H1 (cell line): Measurements from ENCODE around the gene GLO1. TPM values are rescaled to one million over a fixed set of nuclear protein-coding genes. Genes with fewer than 3 reads are reported as not detected.

Experiments
- CTCF ChIA-PET: fragments of 300-600 bp; sonication (Branson Sonifier 250); formaldehyde crosslinking; loops from one replicate; lab custom pipeline; 2021; ENCODE audit not compliant: partially characterized antibody; lab: Charles Lee
- POLR2A ChIA-PET: fragments of 300-600 bp; sonication (Branson Sonifier 250); formaldehyde crosslinking; loops from one replicate; lab custom pipeline; 2021; ENCODE audit warnings: inconsistent platforms; ENCODE audit not compliant: partially characterized antibody; lab: Charles Lee
- DNase-seq, 2 experiments: peaks; one replicate each; pipeline versions ENCODE4 v3.0.0 to v3.0.0-alpha.2; 2010 to 2022; ENCODE audit warnings: low spot score in 2 of 2, low read depth in 1 of 2, mixed read lengths in 1 of 2
- FAIRE-seq: peaks from 2 replicates; lab custom pipeline; 2011; peaks lifted over from hg19 to GRCh38; lab: Jason Lieb, UNC
- H2AFZ ChIP-seq: 2 replicates; pipeline ENCODE4 v1.8.1; 2012; ENCODE audit warnings: low read length, inconsistent platforms
- H2AK5ac ChIP-seq: 2 replicates; pipeline ENCODE4 v1.6.1; 2013; ENCODE audit warnings: low read depth, low read length
- H2BK120ac ChIP-seq: replicated peaks from 2 replicates; pipeline ENCODE3; 2013; ENCODE audit warnings: low read depth, low read length, inconsistent platforms
- H2BK12ac ChIP-seq: 2 replicates; pipeline ENCODE4 v1.6.1; 2013; ENCODE audit warnings: low read depth, low read length
- H2BK15ac ChIP-seq: 2 replicates; pipeline ENCODE4 v1.6.1; 2013; ENCODE audit warnings: low read length
- H2BK20ac ChIP-seq: 2 replicates; pipeline ENCODE4 v1.6.1; 2013; ENCODE audit warnings: low read length
- H2BK5ac ChIP-seq: 2 replicates; pipeline ENCODE4 v1.6.1; 2013; ENCODE audit warnings: low read depth, low read length
- H3K14ac ChIP-seq: 2 replicates; pipeline ENCODE4 v1.6.1; 2013; ENCODE audit warnings: inconsistent platforms; ENCODE audit not compliant: insufficient read length
- H3K18ac ChIP-seq: 2 replicates; pipeline ENCODE4 v1.6.1; 2013; ENCODE audit warnings: low read length; ENCODE audit errors: extremely low read depth
- H3K23ac ChIP-seq: 2 replicates; pipeline ENCODE4 v1.6.1; 2013; ENCODE audit warnings: inconsistent platforms; ENCODE audit not compliant: insufficient read length
- H3K23me2 ChIP-seq: 2 replicates; pipeline ENCODE4 v1.6.1; 2013; ENCODE audit warnings: low read depth, low read length
- H3K27ac ChIP-seq: 2 replicates; pipeline ENCODE4 v1.6.1; 2011; ENCODE audit warnings: low read depth, low read length, inconsistent platforms
- H3K27me3 ChIP-seq, 4 experiments: replicated peaks in 1 of 4; 1 replicate in 1 of 4; 2 replicates in 3 of 4; pipeline versions ENCODE4 v1.6.1 to v1.8.1; 2011 to 2013; ENCODE audit warnings: low read length in 3 of 4, mild to moderate bottlenecking in 3 of 4, inconsistent platforms in 2 of 4, mixed read lengths in 2 of 4, moderate library complexity in 1 of 4; ENCODE audit not compliant: control insufficient read depth in 3 of 4, insufficient read depth in 3 of 4; ENCODE audit errors: extremely low read depth in 1 of 4
- H3K36me3 ChIP-seq, 4 experiments: 2 replicates each; pipeline versions ENCODE4 v1.6.1 to v1.8.1; 2011 to 2013; ENCODE audit warnings: mild to moderate bottlenecking in 4 of 4, low read length in 3 of 4, moderate library complexity in 2 of 4, control low read depth in 1 of 4, inconsistent platforms in 1 of 4; ENCODE audit not compliant: insufficient read depth in 4 of 4, control insufficient read depth in 2 of 4
- H3K4ac ChIP-seq: replicated peaks from 2 replicates; pipeline ENCODE3; 2013; ENCODE audit warnings: low read length, low read depth, mixed read lengths, inconsistent platforms; ENCODE audit not compliant: insufficient read length
- H3K4me1 ChIP-seq, 4 experiments: replicated peaks in 1 of 4; 1 replicate in 1 of 4; 2 replicates in 3 of 4; pipeline versions ENCODE4 v1.6.1 to v1.8.1; 2011 to 2013; ENCODE audit warnings: low read length in 3 of 4, inconsistent platforms in 2 of 4, mixed read lengths in 1 of 4; ENCODE audit not compliant: insufficient read depth in 4 of 4, control insufficient read depth in 3 of 4
- H3K4me2 ChIP-seq, 2 experiments: 2 replicates each; pipeline versions ENCODE4 v1.6.1 to v1.8.1; 2011 to 2013; ENCODE audit warnings: low read depth in 2 of 2, low read length in 2 of 2, control low read depth in 1 of 2, inconsistent platforms in 1 of 2, mild to moderate bottlenecking in 1 of 2; ENCODE audit not compliant: insufficient read depth in 1 of 2
- H3K4me3 ChIP-seq, 4 experiments: fragments of 200-600, 300-600 bp in 1 of 4; sonication (generic), shearing (Covaris generic), sonication (Bioruptor Twin) in 1 of 4; 2 replicates each; pipeline versions ENCODE4 v1.5.1 to v1.8.1; 2011 to 2016; ENCODE audit warnings: low read length in 4 of 4, low read depth in 3 of 4, control low read depth in 2 of 4, inconsistent platforms in 2 of 4, mild to moderate bottlenecking in 2 of 4, mixed read lengths in 1 of 4, moderate library complexity in 1 of 4; ENCODE audit not compliant: insufficient read depth in 2 of 4; ENCODE audit errors: extremely low read depth in 1 of 4
- H3K56ac ChIP-seq: replicated peaks from 2 replicates; pipeline ENCODE3; 2013; ENCODE audit warnings: low read depth, mild to moderate bottlenecking, mixed read lengths, low read length, inconsistent platforms; ENCODE audit not compliant: insufficient read length
- H3K79me1 ChIP-seq: 2 replicates; pipeline ENCODE4 v1.6.1; 2013; ENCODE audit warnings: low read depth, low read length, control low read depth
- H3K79me2 ChIP-seq, 2 experiments: 2 replicates each; pipeline versions ENCODE4 v1.6.1 to v1.8.1; 2012 to 2013; ENCODE audit warnings: low read length in 2 of 2, mild to moderate bottlenecking in 2 of 2, inconsistent platforms in 1 of 2; ENCODE audit not compliant: insufficient read depth in 2 of 2, control insufficient read depth in 1 of 2
- H3K9ac ChIP-seq, 4 experiments: replicated peaks in 1 of 4; 1 replicate in 1 of 4; 2 replicates in 3 of 4; pipeline versions ENCODE4 v1.6.1 to v1.8.1; 2011 to 2013; ENCODE audit warnings: low read depth in 3 of 4, low read length in 3 of 4, control low read depth in 2 of 4, mild to moderate bottlenecking in 2 of 4, moderate library complexity in 2 of 4, inconsistent platforms in 1 of 4; ENCODE audit errors: extremely low read depth in 1 of 4
- H3K9me3 ChIP-seq, 2 experiments: 2 replicates each; pipeline versions ENCODE4 v1.6.1 to v1.8.1; 2012 to 2013; ENCODE audit warnings: mild to moderate bottlenecking in 2 of 2, moderate library complexity in 2 of 2, control low read depth in 1 of 2, inconsistent platforms in 1 of 2, low read depth in 1 of 2, low read length in 1 of 2, mixed read lengths in 1 of 2; ENCODE audit not compliant: insufficient read depth in 2 of 2
- H4K20me1 ChIP-seq, 2 experiments: replicated peaks in 1 of 2; 2 replicates each; pipeline versions ENCODE3 to v1.8.1; 2011 to 2013; ENCODE audit warnings: inconsistent platforms in 2 of 2, low read length in 2 of 2, mild to moderate bottlenecking in 1 of 2; ENCODE audit not compliant: insufficient read depth in 2 of 2, control insufficient read depth in 1 of 2
- H4K5ac ChIP-seq: 2 replicates; pipeline ENCODE4 v1.6.1; 2013; ENCODE audit warnings: low read length, low read depth, mixed read lengths, inconsistent platforms; ENCODE audit not compliant: insufficient read length
- H4K8ac ChIP-seq: 2 replicates; pipeline ENCODE4 v1.8.0; 2013; ENCODE audit warnings: mild to moderate bottlenecking, moderate library complexity, low read length, inconsistent platforms; ENCODE audit not compliant: insufficient read depth; ENCODE audit errors: extremely low read depth
- H4K91ac ChIP-seq: replicated peaks from 2 replicates; pipeline ENCODE3; 2013; ENCODE audit warnings: low read length, mixed read lengths, inconsistent platforms; ENCODE audit not compliant: insufficient read length
- EZH2 ChIP-seq: fragments of 200-600 bp; sonication (generic); IDR thresholded peaks from 2 replicates; pipeline ENCODE4 v1.7.1; 2012; ENCODE audit warnings: low read depth, mild to moderate bottlenecking, moderate library complexity, low read length, inconsistent platforms; ENCODE audit not compliant: severe bottlenecking
- WGBS, 2 experiments: shearing (Covaris generic) in 1 of 2; methylation state at CpG; one replicate each; pipeline versions ENCODE4 v1.1.6 to v1.1.7; 2013 to 2015; ENCODE audit warnings: low lambda C conversion rate in 2 of 2, mixed read lengths in 2 of 2, inconsistent platforms in 1 of 2, low coverage in 1 of 2, missing lambda C conversion rate in 1 of 2; ENCODE audit not compliant: insufficient replicate concordance in 2 of 2, insufficient coverage in 1 of 2, insufficient read length in 1 of 2; ENCODE audit errors: extremely low coverage in 1 of 2, missing lambda C conversion rate in 1 of 2; 5-methylcytosine and 5-hydroxymethylcytosine counted together
- polyA plus RNA-seq, 7 experiments: library from polyadenylated mRNA; depleted of rRNA in 3 of 7; stranded (reverse) in 5 of 7; unstranded in 2 of 7; fragments of >200 nt in 5 of 7; fragments of 200-250 nt in 2 of 7; gene quantifications; 1 replicate in 5 of 7; 2 replicates in 1 of 7; 4 replicates in 1 of 7; pipeline versions ENCODE4 v1.2.1 to v1.2.3, GENCODE V29; 2011 to 2013; ENCODE audit warnings: missing spikeins in 2 of 7, mixed read lengths in 2 of 7
- total RNA-seq: library from RNA; stranded (reverse); fragmentation: NEBNext Ultra II Directional; extraction: Animal tissue kit (Norgen Biotek cat#: 25700); gene quantifications from 2 replicates; pipeline ENCODE4 v1.2.1, GENCODE V29; 2021
- TF ChIP-seq, protein P1 (sequence below), 3 experiments: IDR thresholded peaks; 1 replicate in 2 of 3; 2 replicates in 1 of 3; pipeline versions ENCODE4 v1.5.1 to v1.6.1; 2011; ENCODE audit warnings: low read length in 3 of 3, mild to moderate bottlenecking in 3 of 3, inconsistent platforms in 2 of 3, low read depth in 1 of 3, moderate library complexity in 1 of 3; ENCODE audit not compliant: insufficient read depth in 1 of 3; ENCODE audit errors: control extremely low read depth in 1 of 3

GLO1 gene
- total and polyA plus RNA-seq, 2 of the 8 experiments (the other 6 are each of a cell fraction or from before 2014, with no cell fraction given), result 104 to 170 TPM

GRCh38 chr6:38644951-38645350 lies 58.0 kb downstream of the GLO1 start:
- no peak for FAIRE-seq
- 87% methylated on average over 1 of the region's 1 CpG; no CpG with 5 or more reads in 1 of the 2 experiments for WGBS, 2 experiments
- TF ChIP-seq, protein P1, sequence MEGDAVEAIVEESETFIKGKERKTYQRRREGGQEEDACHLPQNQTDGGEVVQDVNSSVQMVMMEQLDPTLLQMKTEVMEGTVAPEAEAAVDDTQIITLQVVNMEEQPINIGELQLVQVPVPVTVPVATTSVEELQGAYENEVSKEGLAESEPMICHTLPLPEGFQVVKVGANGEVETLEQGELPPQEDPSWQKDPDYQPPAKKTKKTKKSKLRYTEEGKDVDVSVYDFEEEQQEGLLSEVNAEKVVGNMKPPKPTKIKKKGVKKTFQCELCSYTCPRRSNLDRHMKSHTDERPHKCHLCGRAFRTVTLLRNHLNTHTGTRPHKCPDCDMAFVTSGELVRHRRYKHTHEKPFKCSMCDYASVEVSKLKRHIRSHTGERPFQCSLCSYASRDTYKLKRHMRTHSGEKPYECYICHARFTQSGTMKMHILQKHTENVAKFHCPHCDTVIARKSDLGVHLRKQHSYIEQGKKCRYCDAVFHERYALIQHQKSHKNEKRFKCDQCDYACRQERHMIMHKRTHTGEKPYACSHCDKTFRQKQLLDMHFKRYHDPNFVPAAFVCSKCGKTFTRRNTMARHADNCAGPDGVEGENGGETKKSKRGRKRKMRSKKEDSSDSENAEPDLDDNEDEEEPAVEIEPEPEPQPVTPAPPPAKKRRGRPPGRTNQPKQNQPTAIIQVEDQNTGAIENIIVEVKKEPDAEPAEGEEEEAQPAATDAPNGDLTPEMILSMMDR (IDR thresholded peaks at IDR 0.05; ENCODE audit: control extremely low read depth in 1 of 3, insufficient read depth in 1 of 3, low read depth in 1 of 3, low read length in 3 of 3), result no peak
- TF ChIP-seq EZH2, result no peak
- Histone ChIP-seq H2BK120ac (no peak overlapping the region), H4K91ac (no peak overlapping the region), H3K4me1 (peaks cover 2 to 7% (median 5%) of the 10 kb centered on the region in 4 experiments; a peak in 6 of 7 replicates), H2AFZ (no peak overlapping the region), H3K4ac (no peak overlapping the region), H3K4me3 (no peak overlapping the region), H4K5ac (no peak overlapping the region), H3K4me2 (no peak overlapping the region), H2BK5ac (no peak overlapping the region), H2BK20ac (no peak overlapping the region), H2BK15ac (no peak overlapping the region), H3K79me1 (no peaks in the 10 kb centered on the region), H3K23ac (no peak overlapping the region), H3K9me3 (no peaks in the 10 kb centered on the region), H3K23me2 (peaks cover 4% of the 10 kb centered on the region; the same call in 1 of the 2 replicates), H2BK12ac (no peak overlapping the region), H3K56ac (no peak overlapping the region), H3K27ac (no peak overlapping the region), H2AK5ac (no peak overlapping the region), H3K9ac (no peak overlapping the region), H3K14ac (no peak overlapping the region), H3K18ac (no peak overlapping the region), H3K79me2 (no peaks in the 10 kb centered on the region), H3K36me3 (no peaks in the 10 kb centered on the region), H4K20me1 (no peaks in the 10 kb centered on the region), H4K8ac (no peak overlapping the region), H3K27me3 (no peaks in the 10 kb centered on the region)
- ChIA-PET POLR2A (no interaction called here), CTCF (no interaction called here)
- no peak for DNase-seq
